Measurements from ENCODE around the gene RHBDF2. TPM values are rescaled to one million over a fixed set of nuclear protein-coding genes. Genes with fewer than 3 reads are reported as not detected.

RHBDF2 gene
- total RNA-seq (2014; rRNA removed; shearing (Covaris generic); ENCODE audit: low replicate concordance): 17.5 and 33.6 TPM in 2 replicates

GRCh38 chr17:76501018-76501826 is at the start of gene RHBDF2:
Gene RHBDF2, minus strand, starts transcription at chr17:76501423. Its CDS starts 19,899 bp downstream, at chr17:76481524.
- in situ Hi-C loops (cut with HindIII; ENCODE audit: low pct_unique_long_range_greater_than_20kb, low sequenced_read_pairs): no loop called here
- DNase-seq (ENCODE audit: low read depth): peak; percentile 82

- in situ Hi-C loops (cut with HindIII; ENCODE audit: low pct_unique_long_range_greater_than_20kb, low sequenced_read_pairs): no loop called here
- DNase-seq (ENCODE audit: low read depth): no peak
Observed at GRCh38 chr17:76549539-76549938, 48.3 kb upstream of the RHBDF2 start.

- DNase-seq (ENCODE audit: low read depth): no peak
- in situ Hi-C loops (cut with HindIII; ENCODE audit: low pct_unique_long_range_greater_than_20kb, low sequenced_read_pairs): no loop called here
Observed at GRCh38 chr17:76549215-76549518, 47.9 kb upstream of the RHBDF2 start.

- DNase-seq (ENCODE audit: low read depth): no peak
- in situ Hi-C loops (cut with HindIII; ENCODE audit: low pct_unique_long_range_greater_than_20kb, low sequenced_read_pairs): no loop called here
Observed at GRCh38 chr17:76548378-76549214, 47.4 kb upstream of the RHBDF2 start.

GRCh38 chr17:76547642-76548202 is 46.5 kb upstream of the RHBDF2 start:
- in situ Hi-C loops (cut with HindIII; ENCODE audit: low pct_unique_long_range_greater_than_20kb, low sequenced_read_pairs): no loop called here
- DNase-seq (ENCODE audit: low read depth): no peak

GRCh38 chr17:76547183-76547641 is 46.0 kb upstream of the RHBDF2 start:
- in situ Hi-C loops (cut with HindIII; ENCODE audit: low pct_unique_long_range_greater_than_20kb, low sequenced_read_pairs): no loop called here
- peak; percentile 57 for DNase-seq (ENCODE audit: low read depth)

GRCh38 chr17:76546556-76547182 is 45.4 kb upstream of the RHBDF2 start:
- no peak for DNase-seq (ENCODE audit: low read depth)
- in situ Hi-C loops (cut with HindIII; ENCODE audit: low pct_unique_long_range_greater_than_20kb, low sequenced_read_pairs): no loop called here

GRCh38 chr17:76545918-76546555 is 44.8 kb upstream of the RHBDF2 start:
- no peak for DNase-seq (ENCODE audit: low read depth)
- in situ Hi-C loops (cut with HindIII; ENCODE audit: low pct_unique_long_range_greater_than_20kb, low sequenced_read_pairs): no loop called here

- in situ Hi-C loops (cut with HindIII; ENCODE audit: low pct_unique_long_range_greater_than_20kb, low sequenced_read_pairs): no loop called here
- DNase-seq (ENCODE audit: low read depth): no peak
Observed at GRCh38 chr17:76544546-76545365, 43.5 kb upstream of the RHBDF2 start.

- DNase-seq (ENCODE audit: low read depth): no peak
- in situ Hi-C loops (cut with HindIII; ENCODE audit: low pct_unique_long_range_greater_than_20kb, low sequenced_read_pairs): no loop called here
Observed at GRCh38 chr17:76543826-76544545, 42.8 kb upstream of the RHBDF2 start.

- in situ Hi-C loops (cut with HindIII; ENCODE audit: low pct_unique_long_range_greater_than_20kb, low sequenced_read_pairs): no loop called here
- no peak for DNase-seq (ENCODE audit: low read depth)
Observed at GRCh38 chr17:76543482-76543825, 42.2 kb upstream of the RHBDF2 start.

GRCh38 chr17:76542984-76543383 is 41.8 kb upstream of the RHBDF2 start:
- DNase-seq (ENCODE audit: low read depth): no peak
- in situ Hi-C loops (cut with HindIII; ENCODE audit: low pct_unique_long_range_greater_than_20kb, low sequenced_read_pairs): no loop called here

GRCh38 chr17:76542566-76542971 is 41.3 kb upstream of the RHBDF2 start:
- in situ Hi-C loops (cut with HindIII; ENCODE audit: low pct_unique_long_range_greater_than_20kb, low sequenced_read_pairs): no loop called here
- no peak for DNase-seq (ENCODE audit: low read depth)

GRCh38 chr17:76541739-76542454 is 40.7 kb upstream of the RHBDF2 start:
- in situ Hi-C loops (cut with HindIII; ENCODE audit: low pct_unique_long_range_greater_than_20kb, low sequenced_read_pairs): no loop called here

GRCh38 chr17:76540381-76541300 is 39.4 kb upstream of the RHBDF2 start:
- DNase-seq (ENCODE audit: low read depth): peak; percentile 93
- in situ Hi-C loops (cut with HindIII; ENCODE audit: low pct_unique_long_range_greater_than_20kb, low sequenced_read_pairs): no loop called here

More at GRCh38 chr17:76541739-76542454, 40.7 kb upstream of the RHBDF2 start:
- no peak for DNase-seq (ENCODE audit: low read depth)

Measured in Caki2 (cell line).